OCI-M2 (cell line): ENCODE results near the gene NTRK2.
"Not testable (repeated sequence)": the region's sequence is repeated elsewhere in the genome, so short reads cannot be mapped to it uniquely, and the experiment has no call there.

Source experiments
- DNase-seq: peaks from one replicate; lab custom pipeline; 2025; ENCODE audit not compliant: unreplicated experiment; lab: John Stamatoyannopoulos, UW

NTRK2 gene

GRCh38 chr9:85046475-85046874, 376.9 kb downstream of the NTRK2 start:
- DNase-seq = no peak

GRCh38 chr9:85053206-85053786, 383.8 kb downstream of the NTRK2 start:
- no peak for DNase-seq

- DNase-seq = no peak
Measured at GRCh38 chr9:85054017-85054416, 384.5 kb downstream of the NTRK2 start.

GRCh38 chr9:85055506-85056202, 386.1 kb downstream of the NTRK2 start:
- no peak for DNase-seq

- DNase-seq = no peak
Measured at GRCh38 chr9:85056203-85056572, 386.7 kb downstream of the NTRK2 start.

- DNase-seq = no peak
Measured at GRCh38 chr9:85061969-85062368, 392.4 kb downstream of the NTRK2 start.

GRCh38 chr9:85062385-85063022, 393.0 kb downstream of the NTRK2 start:
- no peak for DNase-seq

- DNase-seq = no peak
Measured at GRCh38 chr9:85064811-85065371, 395.4 kb downstream of the NTRK2 start.

GRCh38 chr9:85067792-85068191, 398.3 kb downstream of the NTRK2 start:
- no peak for DNase-seq

- not testable (repeated sequence) for DNase-seq
Measured at GRCh38 chr9:85069421-85069820, 399.9 kb downstream of the NTRK2 start.
